HL-60/S4 treated with phorbol 12-myristate 13-acetate at 8.2 ng/mL for 4 days and 3 days (cell line): ENCODE results near the gene CIT.
"Not testable (repeated sequence)": the region's sequence is repeated elsewhere in the genome, so short reads cannot be mapped to it uniquely, and the experiment has no call there.

Source experiments
- in situ Hi-C: fragments of 300-500 bp; cut with MboI; formaldehyde crosslinking; loops from 2 replicates; pipeline ENCODE4 v1.15.0; 2022; ENCODE audit warnings: low sequenced_read_pairs

The CIT gene

GRCh38 chr12:119659289-119659897 lies 217.7 kb downstream of the CIT start:
- in situ Hi-C loops = no loop called here

GRCh38 chr12:119658166-119658565 lies 219.0 kb downstream of the CIT start:
- in situ Hi-C loops = not testable (repeated sequence)

GRCh38 chr12:119657001-119657400 lies 220.1 kb downstream of the CIT start:
- in situ Hi-C loops = not testable (repeated sequence)

GRCh38 chr12:119652665-119653064 lies 224.5 kb downstream of the CIT start:
- in situ Hi-C loops = no loop called here

GRCh38 chr12:119649202-119649808 lies 227.8 kb downstream of the CIT start:
- in situ Hi-C loops = no loop called here

- in situ Hi-C loops = no loop called here
Measured at GRCh38 chr12:119645535-119646059, 231.5 kb downstream of the CIT start.

- in situ Hi-C loops = no loop called here
Measured at GRCh38 chr12:119644930-119645329, 232.2 kb downstream of the CIT start.

GRCh38 chr12:119642986-119643385 lies 234.1 kb downstream of the CIT start:
- in situ Hi-C loops = no loop called here
